ENCODE data around the gene CUX1.
"Not testable (repeated sequence)": the region's sequence is repeated elsewhere in the genome, so short reads cannot be mapped to it uniquely, and the experiment has no call there.

The CUX1 gene

GRCh38 chr7:102169651-102170392 is 352.4 kb downstream of the CUX1 start:
- no peak for DNase-seq

GRCh38 chr7:102170393-102170970 is 353.1 kb downstream of the CUX1 start:
- no peak for DNase-seq

GRCh38 chr7:102173669-102174068 is 356.2 kb downstream of the CUX1 start:
- DNase-seq = no peak

GRCh38 chr7:102175423-102176170 is 358.2 kb downstream of the CUX1 start:
- no peak for DNase-seq

GRCh38 chr7:102178410-102178809 is 361.0 kb downstream of the CUX1 start:
- no peak for DNase-seq

- no peak for DNase-seq
Observed at GRCh38 chr7:102180727-102181126, 363.3 kb downstream of the CUX1 start.

GRCh38 chr7:102181517-102181916 is 364.1 kb downstream of the CUX1 start:
- DNase-seq = no peak

- no peak for DNase-seq
Observed at GRCh38 chr7:102182016-102182415, 364.6 kb downstream of the CUX1 start.

GRCh38 chr7:102183848-102184247 is 366.4 kb downstream of the CUX1 start:
- DNase-seq = not testable (repeated sequence)

GRCh38 chr7:102184303-102184702 is 366.9 kb downstream of the CUX1 start:
- no peak for DNase-seq

GRCh38 chr7:102185796-102186195 is 368.4 kb downstream of the CUX1 start:
- DNase-seq = no peak

GRCh38 chr7:102186306-102186705 is 368.9 kb downstream of the CUX1 start:
- no peak for DNase-seq

- DNase-seq = no peak
Observed at GRCh38 chr7:102188746-102189145, 371.3 kb downstream of the CUX1 start.

- DNase-seq = no peak
Observed at GRCh38 chr7:102189756-102190155, 372.3 kb downstream of the CUX1 start.

GRCh38 chr7:102190776-102191350 is 373.4 kb downstream of the CUX1 start:
- no peak for DNase-seq

- DNase-seq = no peak
Observed at GRCh38 chr7:102191556-102192379, 374.3 kb downstream of the CUX1 start.

GRCh38 chr7:102192790-102193189 is 375.4 kb downstream of the CUX1 start:
- DNase-seq = no peak

- DNase-seq = no peak
Observed at GRCh38 chr7:102193806-102194205, 376.4 kb downstream of the CUX1 start.

GRCh38 chr7:102195361-102195760 is 377.9 kb downstream of the CUX1 start:
- DNase-seq = no peak

- no peak for DNase-seq
Observed at GRCh38 chr7:102196028-102196427, 378.6 kb downstream of the CUX1 start.

GRCh38 chr7:102197161-102197560 is 379.7 kb downstream of the CUX1 start:
- DNase-seq = no peak

- no peak for DNase-seq
Observed at GRCh38 chr7:102197599-102197998, 380.2 kb downstream of the CUX1 start.

Data from RPMI8226 (cell line).